Measurements from ENCODE around the gene ALAS1. TPM values are rescaled to one million over a fixed set of nuclear protein-coding genes. Genes with fewer than 3 reads are reported as not detected.

ALAS1 gene
- total and polyA plus RNA-seq, 2 experiments from 2014 or later, result 17.8 to 42.8 TPM

- Histone ChIP-seq H3K79me2 (replicated peaks; ENCODE audit: insufficient read depth) (no peaks in the 10 kb centered on the region), H2AFZ (no peak overlapping the region), H3K4me1 (ENCODE audit: insufficient read depth) (peaks cover 3% of the 10 kb centered on the region), H3K9me2 (ENCODE audit: insufficient read depth) (no peaks in the 10 kb centered on the region), H3K27me3 (ENCODE audit: insufficient read depth) (no peaks in the 10 kb centered on the region), H3F3A (replicated peaks; ENCODE audit: low read depth) (no peaks in the 10 kb centered on the region), H3K4me2 (no peak overlapping the region), H4K20me1 (replicated peaks; ENCODE audit: insufficient read depth) (no peaks in the 10 kb centered on the region; the same call in 1 of the 2 replicates), H3K4me3 (no peak overlapping the region), H3K36me3 (ENCODE audit: insufficient read depth) (peaks cover 6% of the 10 kb centered on the region; the same call in 1 of the 2 replicates), H3K27ac (ENCODE audit: low read depth) (no peak overlapping the region)
- no peak for ATAC-seq
- no peaks in the 10 kb centered on the region for H3K9me3 Mint-ChIP-seq
- peaks cover 12% of the 10 kb centered on the region for H3K27me3 Mint-ChIP-seq (ENCODE audit: insufficient read depth, low read depth, poor library complexity)
- no peak overlapping the region for H3K4me3 Mint-ChIP-seq
- no peak for DNase-seq (ENCODE audit: low spot score)
- TF ChIP-seq JUNB (IDR thresholded peaks at IDR 0.05; ENCODE audit: unreplicated experiment) (no peak), EZH2phosphoT487 (IDR thresholded peaks at IDR 0.05; ENCODE audit: unreplicated experiment) (no peak), ETS1 (IDR thresholded peaks at IDR 0.05) (no peak), ZNF331 (CRISPR knock-in tag; IDR thresholded peaks at IDR 0.05; ENCODE audit: low read depth) (no peak), CTCF (conservative IDR thresholded peaks at IDR 0.05; ENCODE audit: low read depth in 2 of 2) (no peak), EZH2 (IDR thresholded peaks at IDR 0.05; ENCODE audit: low read depth, unreplicated experiment) (no peak), REST (IDR thresholded peaks at IDR 0.05; ENCODE audit: unreplicated experiment) (no peak), NANOG (IDR thresholded peaks at IDR 0.05; ENCODE audit: borderline replicate concordance) (no peak), CREB1 (CRISPR knock-in tag; IDR thresholded peaks at IDR 0.05; ENCODE audit: low read depth) (no peak), STAT1 (IDR thresholded peaks at IDR 0.05; ENCODE audit: unreplicated experiment) (no peak), ZNF462 (CRISPR knock-in tag; IDR thresholded peaks at IDR 0.05) (no peak), POLR2AphosphoS5 (IDR thresholded peaks at IDR 0.05; ENCODE audit: low read depth) (no peak), ZNF114 (CRISPR knock-in tag; IDR thresholded peaks at IDR 0.05) (no peak)
- no peak overlapping the region for H3K27ac Mint-ChIP-seq
- H3K4me1 Mint-ChIP-seq, result peaks cover 8% of the 10 kb centered on the region; the same call in 2 of the 3 replicates
- H3K36me3 Mint-ChIP-seq (ENCODE audit: low read depth), result peaks cover 16% of the 10 kb centered on the region
Observed at GRCh38 chr3:52218937-52219650, 21.1 kb downstream of the ALAS1 start.

Measured in GM23338 (cell line).